ENCODE results near the gene DLG1. TPM values are rescaled to one million over a fixed set of nuclear protein-coding genes. Genes with fewer than 3 reads are reported as not detected.
A peak's percentile ranks its signal among the peaks of the same experiment; 100 is the strongest.

DLG1 gene
- total and polyA plus RNA-seq, 4 donors = 12.7 to 51.2 (median 22.3) TPM

DNA sequence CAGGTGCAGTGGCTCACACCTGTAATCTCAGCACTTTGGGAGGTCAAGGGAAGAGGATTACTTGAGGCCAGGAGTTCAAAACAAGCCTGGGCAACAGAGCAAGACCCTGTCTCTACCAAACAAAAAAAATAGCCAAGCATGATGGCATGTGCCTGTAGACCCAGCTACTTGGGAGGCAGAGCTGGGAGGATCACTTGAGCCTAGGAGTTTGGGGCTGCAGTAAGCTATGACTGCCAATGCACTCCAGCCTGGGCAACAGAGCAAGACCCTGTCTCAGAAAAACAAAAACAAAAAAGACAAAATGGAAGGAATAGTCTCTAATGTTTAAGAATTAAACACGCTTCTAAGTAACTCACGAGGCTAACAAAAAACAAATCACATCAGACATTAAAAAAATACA lies 106.5 kb downstream of the DLG1 start (continued):
- TF ChIP-seq, protein P1, sequence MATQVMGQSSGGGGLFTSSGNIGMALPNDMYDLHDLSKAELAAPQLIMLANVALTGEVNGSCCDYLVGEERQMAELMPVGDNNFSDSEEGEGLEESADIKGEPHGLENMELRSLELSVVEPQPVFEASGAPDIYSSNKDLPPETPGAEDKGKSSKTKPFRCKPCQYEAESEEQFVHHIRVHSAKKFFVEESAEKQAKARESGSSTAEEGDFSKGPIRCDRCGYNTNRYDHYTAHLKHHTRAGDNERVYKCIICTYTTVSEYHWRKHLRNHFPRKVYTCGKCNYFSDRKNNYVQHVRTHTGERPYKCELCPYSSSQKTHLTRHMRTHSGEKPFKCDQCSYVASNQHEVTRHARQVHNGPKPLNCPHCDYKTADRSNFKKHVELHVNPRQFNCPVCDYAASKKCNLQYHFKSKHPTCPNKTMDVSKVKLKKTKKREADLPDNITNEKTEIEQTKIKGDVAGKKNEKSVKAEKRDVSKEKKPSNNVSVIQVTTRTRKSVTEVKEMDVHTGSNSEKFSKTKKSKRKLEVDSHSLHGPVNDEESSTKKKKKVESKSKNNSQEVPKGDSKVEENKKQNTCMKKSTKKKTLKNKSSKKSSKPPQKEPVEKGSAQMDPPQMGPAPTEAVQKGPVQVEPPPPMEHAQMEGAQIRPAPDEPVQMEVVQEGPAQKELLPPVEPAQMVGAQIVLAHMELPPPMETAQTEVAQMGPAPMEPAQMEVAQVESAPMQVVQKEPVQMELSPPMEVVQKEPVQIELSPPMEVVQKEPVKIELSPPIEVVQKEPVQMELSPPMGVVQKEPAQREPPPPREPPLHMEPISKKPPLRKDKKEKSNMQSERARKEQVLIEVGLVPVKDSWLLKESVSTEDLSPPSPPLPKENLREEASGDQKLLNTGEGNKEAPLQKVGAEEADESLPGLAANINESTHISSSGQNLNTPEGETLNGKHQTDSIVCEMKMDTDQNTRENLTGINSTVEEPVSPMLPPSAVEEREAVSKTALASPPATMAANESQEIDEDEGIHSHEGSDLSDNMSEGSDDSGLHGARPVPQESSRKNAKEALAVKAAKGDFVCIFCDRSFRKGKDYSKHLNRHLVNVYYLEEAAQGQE (IDR thresholded peaks at IDR 0.05) = no peak

DNA sequence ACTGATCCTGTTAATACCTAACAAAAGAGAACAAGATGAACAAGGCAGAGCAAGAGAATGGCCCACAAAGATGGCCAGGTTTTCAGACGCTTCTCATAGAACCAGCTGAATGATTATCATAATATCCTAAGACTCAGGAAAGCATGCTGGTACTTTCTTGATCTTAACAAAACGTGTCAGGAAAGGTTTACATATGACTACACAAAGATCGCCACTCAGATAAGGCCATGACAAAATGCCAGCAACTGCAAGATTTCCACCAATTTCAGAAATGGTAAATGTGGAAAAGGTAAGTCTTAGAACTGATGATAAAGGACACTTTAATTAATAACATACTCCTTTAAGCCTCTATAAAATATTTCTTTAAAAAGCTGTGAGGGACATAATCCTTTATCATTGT lies 108.8 kb downstream of the DLG1 start:
- Histone ChIP-seq H3K36me3 (ENCODE audit: control insufficient read depth in 4 of 4, insufficient read depth in 3 of 4, low read depth in 1 of 4, low read length in 3 of 4) (no peaks in the 10 kb centered on the region), H3K4me1 (ENCODE audit: control insufficient read depth in 4 of 4, insufficient read depth in 4 of 4, low read length in 3 of 4) (no peaks in the 10 kb centered on the region), H3K4me3 (ENCODE audit: low read depth in 1 of 3, low read length in 3 of 3) (no peak overlapping the region), H3K9ac (ENCODE audit: low read depth in 1 of 2, low read length in 2 of 2) (no peak overlapping the region), H3K27me3 (ENCODE audit: control insufficient read depth in 4 of 4, insufficient read depth in 4 of 4, low read length in 3 of 4) (no peaks in the 10 kb centered on the region), H3K9me3 (ENCODE audit: control insufficient read depth in 4 of 4, low read length in 3 of 4) (no peaks in the 10 kb centered on the region), H3K27ac (ENCODE audit: low read depth in 1 of 2, low read length in 2 of 2) (no peak overlapping the region)
- DNase-seq (ENCODE audit: low spot score) = no peak
- WGBS = 57% methylated on average over 3 of the region's 3 CpGs
- TF ChIP-seq NR2F2 (IDR thresholded peaks at IDR 0.05) = no peak

DNA sequence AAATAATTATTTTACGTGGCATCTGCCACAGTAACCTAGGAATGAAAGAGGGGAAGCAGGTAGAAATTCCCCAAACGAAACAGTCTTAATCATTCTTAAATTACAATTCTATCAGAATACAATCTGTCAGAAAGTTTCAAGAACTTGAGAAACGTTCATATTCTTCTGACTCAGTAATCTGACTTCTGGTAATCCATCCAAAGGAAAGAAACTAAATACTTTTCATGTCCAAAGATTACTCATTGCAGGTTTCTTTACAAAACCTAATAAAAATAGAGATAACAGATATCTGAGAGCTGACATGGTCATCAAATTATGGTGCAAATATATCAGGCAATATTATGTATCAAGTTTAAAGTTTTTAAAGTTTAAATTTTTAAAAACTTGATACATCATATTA lies 109.4 kb downstream of the DLG1 start:
- no peaks in the 10 kb centered on the region for H3K27me3 ChIP-seq (ENCODE audit: control insufficient read depth in 4 of 4, insufficient read depth in 4 of 4, low read length in 3 of 4)
- 75% methylated on average over 3 of the region's 3 CpGs for WGBS
- DNase-seq (ENCODE audit: low spot score) = no peak
- H3K4me1 ChIP-seq (ENCODE audit: control insufficient read depth in 4 of 4, insufficient read depth in 4 of 4, low read length in 3 of 4) = no peaks in the 10 kb centered on the region
- no peaks in the 10 kb centered on the region for H3K9me3 ChIP-seq (ENCODE audit: control insufficient read depth in 4 of 4, low read length in 3 of 4)
- no peaks in the 10 kb centered on the region for H3K36me3 ChIP-seq (ENCODE audit: control insufficient read depth in 4 of 4, insufficient read depth in 3 of 4, low read depth in 1 of 4, low read length in 3 of 4)
- TF ChIP-seq, protein P2, sequence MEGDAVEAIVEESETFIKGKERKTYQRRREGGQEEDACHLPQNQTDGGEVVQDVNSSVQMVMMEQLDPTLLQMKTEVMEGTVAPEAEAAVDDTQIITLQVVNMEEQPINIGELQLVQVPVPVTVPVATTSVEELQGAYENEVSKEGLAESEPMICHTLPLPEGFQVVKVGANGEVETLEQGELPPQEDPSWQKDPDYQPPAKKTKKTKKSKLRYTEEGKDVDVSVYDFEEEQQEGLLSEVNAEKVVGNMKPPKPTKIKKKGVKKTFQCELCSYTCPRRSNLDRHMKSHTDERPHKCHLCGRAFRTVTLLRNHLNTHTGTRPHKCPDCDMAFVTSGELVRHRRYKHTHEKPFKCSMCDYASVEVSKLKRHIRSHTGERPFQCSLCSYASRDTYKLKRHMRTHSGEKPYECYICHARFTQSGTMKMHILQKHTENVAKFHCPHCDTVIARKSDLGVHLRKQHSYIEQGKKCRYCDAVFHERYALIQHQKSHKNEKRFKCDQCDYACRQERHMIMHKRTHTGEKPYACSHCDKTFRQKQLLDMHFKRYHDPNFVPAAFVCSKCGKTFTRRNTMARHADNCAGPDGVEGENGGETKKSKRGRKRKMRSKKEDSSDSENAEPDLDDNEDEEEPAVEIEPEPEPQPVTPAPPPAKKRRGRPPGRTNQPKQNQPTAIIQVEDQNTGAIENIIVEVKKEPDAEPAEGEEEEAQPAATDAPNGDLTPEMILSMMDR (IDR thresholded peaks at IDR 0.05; ENCODE audit: low read depth, low read length, missing input control) = no peak
- TF ChIP-seq, protein P3, sequence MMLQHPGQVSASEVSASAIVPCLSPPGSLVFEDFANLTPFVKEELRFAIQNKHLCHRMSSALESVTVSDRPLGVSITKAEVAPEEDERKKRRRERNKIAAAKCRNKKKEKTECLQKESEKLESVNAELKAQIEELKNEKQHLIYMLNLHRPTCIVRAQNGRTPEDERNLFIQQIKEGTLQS (IDR thresholded peaks at IDR 0.05) = no peak
- no peak overlapping the region for H3K27ac ChIP-seq (ENCODE audit: low read depth in 1 of 2, low read length in 2 of 2)
- no peak overlapping the region for H3K4me3 ChIP-seq (ENCODE audit: low read depth in 1 of 3, low read length in 3 of 3)
- H3K9ac ChIP-seq (ENCODE audit: low read depth in 1 of 2, low read length in 2 of 2) = no peak overlapping the region

DNA sequence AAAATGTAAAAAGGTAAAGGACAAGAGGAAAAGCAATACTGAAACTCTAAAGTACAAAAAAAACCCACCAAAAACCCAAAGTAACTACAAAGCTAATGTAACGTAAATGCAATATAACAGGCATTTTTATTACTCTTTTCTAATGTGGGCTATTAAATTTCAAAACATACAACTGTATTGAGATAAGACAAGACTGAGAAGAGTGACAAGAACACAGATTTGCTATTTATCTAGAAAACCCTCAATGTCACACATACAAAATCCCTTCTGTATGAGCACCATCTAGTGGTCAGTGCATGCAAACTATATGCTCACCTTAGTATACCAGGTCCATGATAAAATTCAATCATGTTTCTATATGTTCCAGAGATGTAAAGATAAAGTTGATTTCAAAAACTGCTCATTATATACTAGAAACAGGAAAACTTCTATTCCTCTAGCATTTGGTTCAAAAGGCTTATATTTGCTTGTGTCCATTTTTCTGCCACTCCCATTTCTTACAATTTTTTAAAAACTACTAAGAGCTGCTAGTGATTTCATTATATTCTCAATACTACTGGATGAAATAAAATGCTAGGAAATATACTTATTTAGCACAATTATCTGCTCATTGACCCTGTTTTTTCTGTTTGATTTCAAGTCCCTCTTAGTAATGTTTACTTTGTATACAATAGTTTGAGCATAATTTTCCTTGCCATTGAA lies 111.4 kb downstream of the DLG1 start:
- no peak for TF ChIP-seq EGR1 (IDR thresholded peaks at IDR 0.05; ENCODE audit: low read depth in 2 of 2)
- TF ChIP-seq, protein P2 (IDR thresholded peaks at IDR 0.05; ENCODE audit: low read depth, low read length, missing input control) = peak; percentile 78
- TF ChIP-seq RAD21 (IDR thresholded peaks at IDR 0.05) = peak; percentile 92 to 93
- Histone ChIP-seq H3K27ac (ENCODE audit: low read depth in 1 of 2, low read length in 2 of 2) (no peak overlapping the region), H3K4me3 (ENCODE audit: low read depth in 1 of 3, low read length in 3 of 3) (no peak overlapping the region), H3K4me1 (ENCODE audit: control insufficient read depth in 4 of 4, insufficient read depth in 4 of 4, low read length in 3 of 4) (peaks cover 0 to 2% (median 0%) of the 10 kb centered on the region in 4 donors), H3K27me3 (ENCODE audit: control insufficient read depth in 4 of 4, insufficient read depth in 4 of 4, low read length in 3 of 4) (no peaks in the 10 kb centered on the region), H3K36me3 (ENCODE audit: control insufficient read depth in 4 of 4, insufficient read depth in 3 of 4, low read depth in 1 of 4, low read length in 3 of 4) (no peaks in the 10 kb centered on the region), H3K9ac (ENCODE audit: low read depth in 1 of 2, low read length in 2 of 2) (no peak overlapping the region), H3K9me3 (ENCODE audit: control insufficient read depth in 4 of 4, low read length in 3 of 4) (no peaks in the 10 kb centered on the region)
- DNase-seq (ENCODE audit: low spot score) = no peak
- 72% methylated on average over 1 of the region's 1 CpG for WGBS

All from liver (tissue), 9 donors.